Body of pancreas (tissue), 4 donors: ENCODE measurements around the gene RNU1-3.
A peak's percentile ranks its signal among the peaks of the same experiment; 100 is the strongest.
"Not testable (repeated sequence)": the region's sequence is repeated elsewhere in the genome, so short reads cannot be mapped to it uniquely, and the experiment has no call there.

ENCODE experiments used
- CTCF ChIP-seq, 7 experiments: fragments of 450-650 bp in 4 of 7; fragments of 200-600 bp in 3 of 7; sonication (generic) in 3 of 7; IDR thresholded peaks; one replicate each; pipeline ENCODE4 v1.5.1; 2016 to 2019; ENCODE audit warnings: antibody characterized with exemption in 7 of 7
- POLR2A ChIP-seq, 3 donors: fragments of 450-650 bp; IDR thresholded peaks; one replicate each; pipeline ENCODE4 v1.6.1; 2016; ENCODE audit warnings: antibody characterized with exemption in 3 of 3, mild to moderate bottlenecking in 2 of 3

GRCh38 chr1:16647179-16648176 is 19.3 kb downstream of the RNU1-3 start:
- not testable (repeated sequence) for TF ChIP-seq CTCF (IDR thresholded peaks at IDR 0.05)
- TF ChIP-seq POLR2A (IDR thresholded peaks at IDR 0.05): peak in 1 of 3 donors; percentile 36
